ENCODE data around the gene CTDNEP1.
A peak's percentile ranks its signal among the peaks of the same experiment; 100 is the strongest.

The CTDNEP1 gene

DNA sequence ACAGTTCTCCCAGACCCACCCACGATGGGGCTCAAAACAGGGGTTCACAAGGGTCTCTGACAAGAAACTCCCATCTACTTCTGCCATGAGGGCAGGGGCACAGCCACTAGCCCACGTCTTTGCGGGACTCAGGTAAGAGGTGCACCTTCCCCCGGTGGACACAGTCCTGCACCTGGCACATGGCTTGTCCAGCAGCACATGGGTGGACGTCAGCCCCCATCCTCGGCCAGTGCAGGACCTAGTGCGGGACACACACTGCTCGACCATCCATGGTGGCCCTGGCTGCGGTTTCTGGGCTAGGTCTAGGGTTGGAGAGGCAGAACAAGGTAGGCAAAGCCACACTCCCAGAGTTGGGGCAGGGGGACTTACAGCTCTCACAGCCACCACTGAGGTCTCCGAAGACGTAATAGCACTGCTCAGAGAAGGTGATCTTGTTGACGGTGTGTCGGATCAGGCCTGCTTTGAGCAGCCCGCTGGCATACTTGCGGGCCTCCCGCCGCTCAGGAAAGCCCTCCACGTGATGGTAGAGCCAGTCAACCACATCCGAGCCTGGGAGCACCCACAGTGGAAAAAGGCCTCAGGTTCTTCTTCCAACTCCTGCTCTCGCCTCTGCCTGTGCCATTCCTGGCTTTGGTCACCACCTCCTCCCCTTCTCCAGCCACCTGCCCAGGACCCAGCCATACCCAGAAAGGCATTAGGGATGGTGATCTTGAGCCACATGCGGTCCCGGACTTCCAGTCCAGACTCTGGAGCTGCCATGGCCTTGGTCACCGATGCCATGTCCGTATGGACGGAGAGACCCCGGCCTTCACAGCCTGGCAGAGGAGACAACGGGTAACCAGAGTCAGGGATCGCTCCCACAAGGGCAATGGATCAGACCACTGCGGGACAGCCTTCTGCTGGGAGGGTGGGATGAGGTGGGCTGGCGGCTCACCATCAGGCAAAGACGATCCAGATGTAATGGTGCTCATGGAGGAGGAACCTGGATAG lies 24.5 kb downstream of the CTDNEP1 start:
- DNase-seq: no peak

DNA sequence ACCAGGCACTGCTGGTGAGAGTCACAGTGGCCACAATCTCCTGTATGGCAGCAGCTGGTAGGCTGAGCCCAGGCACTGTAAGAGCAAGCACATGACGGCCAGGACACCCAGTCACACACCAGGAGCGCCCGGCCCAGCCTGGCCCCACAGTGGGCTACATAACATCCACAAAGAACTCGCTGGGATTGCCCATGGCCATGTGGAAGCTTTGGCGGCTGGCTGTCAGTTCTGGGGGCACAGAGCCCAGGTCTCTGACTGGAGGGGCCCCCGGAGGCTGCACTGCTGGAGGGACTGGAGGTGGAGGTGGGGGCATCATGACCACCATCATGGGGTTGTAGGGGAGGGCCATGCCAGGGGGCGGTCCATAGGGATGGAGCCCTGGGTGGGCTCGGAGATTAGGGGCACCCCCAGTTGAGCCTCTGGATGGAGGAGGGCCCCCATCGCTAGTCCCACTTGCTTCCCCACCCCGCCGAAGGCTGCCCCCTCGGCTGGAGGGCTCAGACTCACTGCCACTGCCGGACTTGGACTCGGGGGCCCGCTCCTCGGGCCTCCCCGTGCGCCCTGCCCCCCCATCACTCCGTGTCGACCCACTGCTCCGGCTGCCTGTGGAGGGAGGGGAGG lies 25.7 kb downstream of the CTDNEP1 start:
- no peak for DNase-seq

DNA sequence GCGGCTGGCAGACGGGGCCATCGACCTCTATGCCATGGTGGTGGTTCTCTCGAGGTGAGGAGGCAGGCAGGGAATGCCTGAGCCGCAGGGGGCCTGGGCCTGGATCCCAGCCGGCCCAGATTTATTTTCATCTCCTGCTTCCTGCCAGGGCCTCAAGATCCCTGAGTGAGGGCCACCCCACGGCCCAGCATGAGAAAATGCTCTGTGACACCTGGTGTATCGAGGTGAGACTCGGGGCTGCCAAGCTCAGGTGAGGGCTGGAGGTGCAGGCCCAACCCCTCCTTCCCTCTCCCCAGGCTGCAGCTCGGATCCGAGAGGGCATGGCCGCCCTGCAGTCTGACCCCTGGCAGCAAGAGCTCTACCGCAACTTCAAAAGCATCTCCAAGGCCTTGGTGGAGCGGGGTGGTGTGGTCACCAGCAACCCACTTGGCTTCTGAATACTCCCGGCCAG lies 26.8 kb downstream of the CTDNEP1 start:
- DNase-seq: no peak

DNA sequence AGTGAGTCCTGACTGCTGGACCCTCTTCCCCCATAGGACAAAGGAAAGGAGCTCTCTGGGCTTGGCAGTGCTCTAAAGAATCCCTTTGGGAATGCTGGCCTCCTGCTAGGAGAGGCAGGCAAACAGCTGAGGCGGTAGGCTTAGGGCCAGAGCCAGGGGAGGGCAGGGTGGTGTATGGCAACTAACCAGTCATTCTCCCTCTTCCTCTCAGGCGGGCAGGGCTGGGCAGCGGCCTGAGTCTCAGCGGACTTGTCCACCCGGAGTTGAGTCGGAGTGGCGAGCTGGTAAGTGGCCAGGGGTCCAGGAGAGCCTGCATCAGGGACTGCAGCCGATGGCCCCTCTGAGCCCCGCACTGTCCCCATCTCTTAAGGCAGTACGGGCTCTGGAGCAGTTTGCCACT lies 27.4 kb downstream of the CTDNEP1 start:
- no peak for DNase-seq

DNA sequence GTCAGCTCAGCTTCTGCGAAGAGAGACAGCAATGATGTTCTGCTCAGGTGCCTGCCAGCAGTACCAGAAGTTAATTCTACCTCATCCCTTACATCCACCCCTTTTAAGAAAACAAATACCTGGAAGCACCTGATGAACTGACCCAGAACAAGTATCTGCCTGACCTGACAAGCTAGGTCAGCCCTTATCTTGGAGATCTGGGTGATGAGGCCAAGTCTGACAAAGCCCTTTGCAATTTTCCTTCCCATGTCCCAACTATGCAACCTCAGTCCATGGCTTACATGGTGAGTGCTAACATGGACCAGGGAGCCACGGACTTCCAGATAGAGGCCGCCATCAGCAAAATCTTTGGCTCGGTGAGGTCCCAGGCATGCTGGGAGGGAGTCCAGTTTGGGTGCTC lies 28.2 kb downstream of the CTDNEP1 start:
- DNase-seq: no peak

DNA sequence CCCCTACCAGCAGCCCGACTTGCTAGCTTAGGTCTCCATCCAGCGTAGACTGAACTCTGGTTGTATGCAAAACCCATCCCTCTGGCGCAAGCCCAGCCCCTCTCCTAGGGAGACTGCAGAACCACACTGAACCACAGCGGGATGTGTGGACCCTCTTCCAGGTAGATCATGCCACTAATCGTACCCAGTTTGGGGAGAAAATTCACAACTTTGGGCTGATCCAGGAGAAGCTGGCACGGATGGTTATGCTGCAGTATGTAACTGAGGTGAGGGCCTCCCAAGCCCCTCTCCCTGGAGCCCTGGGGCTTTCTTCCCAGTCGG lies 28.6 kb downstream of the CTDNEP1 start:
- no peak for DNase-seq

DNA sequence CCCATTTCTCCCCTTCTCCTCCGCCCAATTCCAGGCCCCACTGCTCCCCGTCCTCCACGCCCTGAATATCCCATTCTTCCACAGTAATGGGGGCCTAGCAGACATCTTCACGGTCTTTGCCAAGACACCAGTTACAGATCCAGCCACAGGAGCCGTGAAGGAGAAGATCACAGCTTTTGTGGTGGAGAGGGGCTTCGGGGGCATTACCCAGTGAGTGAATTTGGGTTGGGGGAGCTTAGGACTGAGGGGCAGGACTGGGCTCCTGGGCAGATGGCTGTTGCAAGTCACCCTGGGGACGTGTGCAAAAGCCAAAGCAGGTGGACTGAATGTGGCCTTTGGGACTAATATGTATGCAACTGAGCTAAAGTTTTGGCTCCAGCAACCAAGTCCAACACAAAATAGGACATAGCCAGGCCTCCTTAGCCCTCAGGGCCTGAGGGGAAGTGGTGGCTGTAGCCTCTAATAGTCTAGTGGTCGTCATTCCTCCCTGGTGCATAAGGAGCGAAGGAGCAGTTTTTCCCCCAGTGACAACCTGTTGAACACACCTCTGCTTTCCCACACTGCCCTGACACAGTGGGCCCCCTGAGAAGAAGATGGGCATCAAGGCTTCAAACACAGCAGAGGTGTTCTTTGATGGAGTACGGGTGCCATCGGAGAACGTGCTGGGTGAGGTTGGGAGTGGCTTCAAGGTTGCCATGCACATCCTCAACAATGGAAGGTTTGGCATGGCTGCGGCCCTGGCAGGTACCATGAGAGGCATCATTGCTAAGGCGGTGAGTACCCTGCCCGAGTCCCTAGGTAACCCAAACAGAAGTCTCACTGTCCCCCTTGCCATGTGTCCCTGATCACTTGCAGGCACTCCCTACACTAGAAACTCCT lies 29.2 kb downstream of the CTDNEP1 start:
- DNase-seq: no peak

DNA sequence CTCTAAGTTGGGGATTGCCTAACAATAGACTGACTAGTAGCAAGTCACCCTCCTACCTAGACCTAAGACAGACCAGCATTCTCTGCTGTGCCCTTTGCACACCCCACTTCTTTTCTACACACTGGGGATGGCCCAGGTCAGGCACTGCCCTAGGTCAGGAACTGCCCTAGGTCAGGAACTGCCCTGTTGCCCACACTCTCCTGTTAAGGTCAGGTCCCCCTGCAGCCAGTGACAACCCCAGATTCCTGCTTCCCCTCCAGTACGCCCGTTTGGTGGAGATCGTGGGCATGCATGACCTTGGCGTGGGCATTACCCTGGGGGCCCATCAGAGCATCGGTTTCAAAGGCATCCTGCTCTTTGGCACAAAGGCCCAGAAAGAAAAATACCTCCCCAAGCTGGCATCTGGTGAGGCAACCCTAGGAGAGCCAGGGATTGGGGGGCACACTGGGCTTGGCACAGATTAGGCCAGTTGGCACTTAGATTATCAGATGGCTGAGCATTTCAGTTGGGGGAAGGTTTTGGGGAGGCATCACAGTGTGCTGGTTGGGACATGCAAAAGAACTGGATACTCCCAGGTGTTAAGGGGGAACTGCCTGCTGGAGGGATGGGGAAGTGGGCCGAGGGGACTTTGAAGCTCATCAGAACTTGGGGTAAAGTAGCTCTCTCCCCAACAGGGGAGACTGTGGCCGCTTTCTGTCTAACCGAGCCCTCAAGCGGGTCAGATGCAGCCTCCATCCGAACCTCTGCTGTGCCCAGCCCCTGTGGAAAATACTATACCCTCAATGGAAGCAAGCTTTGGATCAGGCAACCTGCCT lies 30.0 kb downstream of the CTDNEP1 start:
- DNase-seq: no peak

DNA sequence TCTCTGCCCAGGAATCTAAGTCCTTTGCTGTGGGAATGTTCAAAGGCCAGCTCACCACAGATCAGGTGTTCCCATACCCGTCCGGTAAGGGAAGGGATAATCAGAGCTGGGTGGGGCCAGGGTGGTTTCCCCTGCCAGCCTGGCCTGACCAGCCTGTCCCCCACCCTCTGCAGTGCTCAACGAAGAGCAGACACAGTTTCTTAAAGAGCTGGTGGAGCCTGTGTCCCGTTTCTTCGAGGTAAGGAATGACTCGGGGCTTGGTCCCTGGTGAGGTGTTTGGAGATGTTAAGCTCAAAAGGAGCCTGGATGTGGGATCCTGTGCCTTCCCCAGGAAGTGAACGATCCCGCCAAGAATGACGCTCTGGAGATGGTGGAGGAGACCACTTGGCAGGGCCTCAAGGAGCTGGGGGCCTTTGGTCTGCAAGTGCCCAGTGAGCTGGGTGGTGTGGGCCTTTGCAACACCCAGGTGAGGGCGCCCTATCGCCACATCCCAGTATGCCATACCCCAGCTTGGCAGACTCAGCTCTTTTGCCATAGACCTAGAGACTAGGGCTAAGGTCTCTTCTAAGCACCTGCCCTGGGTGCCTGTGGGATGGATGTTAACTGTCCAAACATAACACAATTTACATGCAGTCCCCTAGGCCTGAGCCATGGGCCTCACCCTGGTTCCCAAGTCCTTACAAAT lies 30.8 kb downstream of the CTDNEP1 start:
- peak in 5 of 6 experiments; percentile 38 to 48 (median 41) for DNase-seq

DNA sequence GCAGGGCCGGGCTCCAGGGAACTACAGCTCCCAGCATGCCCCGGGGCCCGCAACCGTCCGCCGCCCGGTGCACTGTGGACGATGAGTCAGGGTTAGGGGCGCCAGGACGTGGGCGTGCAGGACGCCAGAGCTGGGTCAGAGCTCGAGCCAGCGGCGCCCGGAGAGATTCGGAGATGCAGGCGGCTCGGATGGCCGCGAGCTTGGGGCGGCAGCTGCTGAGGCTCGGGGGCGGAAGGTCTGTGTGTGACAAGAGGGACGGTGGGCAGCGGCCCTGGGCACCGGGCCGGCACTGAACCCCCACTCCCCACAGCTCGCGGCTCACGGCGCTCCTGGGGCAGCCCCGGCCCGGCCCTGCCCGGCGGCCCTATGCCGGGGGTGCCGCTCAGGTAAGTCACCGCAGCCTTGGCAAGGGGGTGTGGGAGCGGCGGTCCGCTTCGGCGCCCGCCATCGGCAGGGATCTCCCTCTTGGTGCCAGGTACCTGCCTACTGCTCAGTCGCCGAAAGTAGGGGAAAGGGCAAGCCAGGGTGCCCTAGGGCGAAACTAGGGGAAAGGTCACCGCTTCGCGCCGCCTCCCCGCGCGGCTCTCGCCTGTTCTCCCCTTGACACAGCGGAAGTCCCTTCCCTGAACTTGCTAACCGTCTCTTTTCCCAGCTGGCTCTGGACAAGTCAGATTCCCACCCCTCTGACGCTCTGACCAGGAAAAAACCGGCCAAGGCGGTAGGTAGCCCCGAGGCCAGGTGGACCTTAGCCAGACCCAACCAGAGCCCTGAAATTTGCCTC lies 31.5 kb downstream of the CTDNEP1 start, which contains the start of the genes ACADVL and DLG4:
TSS of gene ACADVL (plus strand) at position 127 of the 781 bp plus-strand sequence. CDS start at position 174, 47 bp downstream.
TSS of gene DLG4 (minus strand) at position 25 of the 781 bp plus-strand sequence.
- DNase-seq: peak in 5 of 6 experiments; percentile 43 to 65 (median 55)

DNA sequence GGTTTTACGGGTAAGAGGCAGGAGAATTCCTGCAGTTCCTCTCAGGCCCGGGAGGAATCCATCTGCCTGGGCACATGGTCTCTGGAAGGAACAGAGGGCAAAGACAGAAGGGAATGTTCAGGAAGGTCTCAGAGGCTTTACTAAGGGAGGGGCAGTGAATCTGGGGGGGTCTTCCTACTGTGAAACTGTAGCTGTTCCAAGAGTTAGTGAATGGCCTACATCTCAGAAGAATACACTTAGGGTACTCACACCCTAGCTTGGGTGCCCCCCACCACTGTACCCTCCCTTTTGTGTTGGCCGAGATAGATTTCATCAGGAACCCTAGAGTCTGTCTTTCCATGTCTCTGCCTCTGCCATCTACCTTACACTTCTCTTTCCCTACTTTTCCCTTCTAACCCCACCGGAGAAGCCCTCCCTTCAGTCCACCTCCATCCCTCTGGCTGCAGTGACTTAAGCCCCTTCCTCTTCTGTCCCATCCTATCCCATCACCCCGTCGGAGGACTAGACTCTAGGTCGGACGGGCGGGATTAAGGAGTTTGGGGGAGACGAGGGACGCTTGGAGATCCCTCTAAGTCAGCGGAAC lies 32.2 kb downstream of the CTDNEP1 start:
- DNase-seq: no peak

DNA sequence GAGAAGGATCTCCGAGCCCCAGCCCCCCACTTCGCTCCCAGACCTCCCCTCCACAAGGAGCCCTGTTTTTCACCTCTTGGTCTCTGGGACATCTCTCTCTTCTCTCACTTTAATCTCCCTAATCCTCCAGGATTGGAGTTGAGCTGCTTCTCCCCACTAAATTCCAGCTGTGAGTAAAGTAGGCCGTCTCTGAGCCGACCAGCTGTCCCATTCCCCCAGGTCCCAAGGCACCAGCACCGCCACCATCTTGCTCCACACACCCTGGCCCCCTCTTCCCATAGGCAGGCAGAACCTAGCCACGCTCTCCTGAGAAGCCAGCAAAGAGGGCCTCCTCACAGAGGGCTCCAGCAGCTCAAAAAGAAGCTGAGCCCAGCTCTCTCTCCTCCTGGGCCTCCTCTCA lies 32.8 kb downstream of the CTDNEP1 start:
- no peak for DNase-seq

DNA sequence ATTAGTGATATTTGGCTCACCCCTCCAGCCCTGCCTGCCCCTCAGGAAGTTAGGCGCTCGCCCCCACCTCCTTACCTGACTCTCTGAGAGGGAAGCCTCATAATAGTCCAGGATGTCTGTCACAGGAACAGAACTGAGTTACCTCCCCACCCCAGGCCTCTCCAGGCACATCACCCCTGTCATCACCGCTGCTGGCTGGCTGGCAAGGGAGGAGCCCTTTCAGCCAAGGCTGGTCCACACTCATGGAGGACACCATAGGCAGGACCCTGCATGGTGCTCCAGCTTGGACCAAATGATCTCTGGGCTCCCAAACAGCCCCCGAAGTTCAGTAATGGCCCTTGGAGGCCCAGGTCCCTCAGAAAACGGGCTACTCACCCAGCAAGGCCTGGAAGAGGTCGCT lies 33.4 kb downstream of the CTDNEP1 start:
- no peak for DNase-seq

DNA sequence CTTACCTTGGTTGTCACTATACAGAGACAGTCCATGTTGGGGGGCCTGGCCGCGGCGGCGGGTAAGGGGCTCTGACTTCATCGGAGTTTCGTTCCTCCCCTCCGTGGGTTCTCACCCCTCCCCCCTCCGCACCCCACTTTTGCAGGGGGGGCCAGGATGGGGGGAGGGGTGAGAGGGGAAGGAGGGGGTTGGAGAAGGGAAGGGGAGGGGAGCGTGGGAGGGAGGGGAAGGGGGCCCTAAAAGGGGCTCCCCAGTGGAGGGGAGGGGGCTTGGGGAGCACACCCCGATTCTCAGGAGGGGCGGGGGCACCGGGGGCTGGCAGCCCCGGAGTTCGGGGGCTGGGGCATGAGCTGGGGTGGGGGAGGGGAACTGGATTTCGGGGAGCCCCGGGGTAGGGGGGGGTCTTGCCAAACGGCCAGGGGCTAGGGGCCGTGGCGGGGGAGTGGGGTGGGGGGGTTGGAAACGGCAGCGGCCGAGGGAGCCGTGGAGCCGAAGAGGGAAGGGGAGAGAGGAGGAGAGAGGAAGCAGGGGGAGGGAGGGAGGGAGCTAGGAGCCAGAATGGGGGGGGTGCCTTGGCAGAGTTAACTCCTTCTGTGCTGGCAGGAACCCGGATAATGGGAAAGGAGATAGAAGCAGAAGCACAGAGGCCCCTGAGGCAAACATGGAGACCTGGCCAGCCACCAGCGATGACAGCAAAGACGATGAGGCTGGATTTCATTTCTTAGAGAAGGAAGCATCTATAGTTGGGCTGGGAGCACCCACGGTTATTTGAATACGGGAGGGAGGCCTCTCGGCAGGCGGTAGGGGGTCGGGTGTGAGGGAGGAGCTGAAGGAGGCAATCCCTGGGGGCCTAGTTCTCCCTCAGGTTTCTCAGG lies 34.2 kb downstream of the CTDNEP1 start:
- DNase-seq: peak in 4 of 6 experiments; percentile 16 to 34 (median 18)

DNA sequence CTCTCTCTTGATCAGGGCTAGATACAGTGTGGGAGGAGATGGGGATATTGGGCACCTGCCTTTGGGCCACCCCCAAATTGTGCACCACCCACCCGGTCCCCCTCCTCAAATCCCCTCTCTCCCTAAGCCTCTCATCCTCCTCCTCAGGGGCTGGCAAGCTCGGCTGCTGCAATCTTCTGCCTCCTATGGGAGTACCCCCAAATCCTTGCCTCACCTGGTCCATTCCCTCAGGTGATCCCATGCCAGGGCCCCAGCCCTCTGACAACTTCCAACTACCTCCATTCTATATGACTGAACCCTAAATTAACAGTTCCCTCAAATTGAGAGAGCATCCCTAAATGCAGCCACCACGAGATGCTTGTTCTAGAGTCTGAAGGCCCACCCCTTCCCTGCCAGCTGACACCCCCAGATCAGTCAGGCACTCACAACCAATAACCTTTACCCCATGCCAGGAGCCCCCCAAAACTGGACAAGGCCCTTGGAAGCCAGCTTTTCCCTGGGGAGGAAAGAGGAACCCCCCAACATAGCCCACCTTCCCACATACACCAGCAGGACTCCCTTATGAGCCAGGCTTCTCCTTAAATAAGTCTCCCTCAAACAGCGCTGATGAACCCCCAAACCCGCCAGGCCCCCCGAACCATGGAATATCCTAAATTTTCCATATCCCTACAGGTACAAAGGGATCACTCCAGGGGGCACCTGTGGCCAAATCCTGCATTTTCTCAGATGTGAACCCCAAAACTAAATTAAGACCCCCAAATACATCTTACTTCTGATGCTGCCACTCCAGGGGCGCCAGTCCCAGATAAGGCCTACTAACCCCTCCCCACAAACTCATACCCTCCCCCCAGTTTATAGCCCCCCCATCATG lies 35.1 kb downstream of the CTDNEP1 start:
- DNase-seq: no peak

DNA sequence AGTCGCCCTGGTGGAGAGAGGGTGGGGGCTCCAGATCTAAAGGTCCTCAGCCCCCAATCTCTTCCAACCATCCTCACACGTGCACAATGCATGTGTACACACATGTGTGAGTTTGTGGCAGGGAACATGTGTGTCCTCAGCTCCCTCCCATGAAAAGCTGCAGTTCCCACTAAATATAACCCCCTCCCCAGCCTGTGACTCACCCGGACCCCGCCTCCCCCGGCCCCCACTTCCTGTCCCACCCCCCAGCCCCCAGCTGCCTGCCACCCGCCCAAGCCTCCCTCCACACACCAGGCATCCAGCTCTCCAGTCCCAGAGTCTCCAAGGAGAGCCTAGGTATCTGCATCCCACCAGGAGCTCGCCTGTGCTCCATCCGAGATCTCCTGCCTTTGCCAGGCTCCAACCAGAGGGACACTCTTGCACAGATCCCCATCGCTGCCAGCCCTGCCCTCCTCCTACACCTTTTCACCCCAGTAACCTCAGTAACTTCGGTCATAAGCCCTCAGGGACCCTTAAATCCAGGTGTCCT lies 35.8 kb downstream of the CTDNEP1 start:
- DNase-seq: peak in 3 of 6 experiments; percentile 18 to 33 (median 20)

DNA sequence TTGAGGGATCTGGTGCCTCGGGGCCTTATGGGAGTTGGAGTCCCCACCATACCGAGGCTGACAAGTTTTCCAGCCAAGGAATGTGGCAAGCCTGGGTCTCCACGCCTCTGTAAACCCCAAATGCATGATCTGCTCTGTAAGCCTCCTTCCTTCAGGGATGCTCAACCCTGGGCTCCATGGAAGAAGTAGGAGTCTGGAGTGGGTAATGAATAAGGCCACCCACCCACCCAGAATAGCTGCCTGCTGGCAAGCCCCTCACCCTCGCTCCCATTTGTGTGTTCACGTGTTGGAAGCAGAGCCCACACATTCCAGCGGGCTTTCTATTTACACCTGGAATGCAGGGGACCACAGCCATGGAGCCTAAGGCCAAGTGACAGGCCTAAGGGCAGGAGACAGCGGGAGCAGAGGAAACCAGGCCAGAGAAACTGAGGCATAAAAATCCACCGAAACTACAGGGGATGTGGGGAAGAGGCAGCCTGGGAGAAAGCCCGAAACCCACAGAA lies 36.3 kb downstream of the CTDNEP1 start:
- DNase-seq: no peak
